Measurements from ENCODE around the gene AARS1. TPM values are rescaled to one million over a fixed set of nuclear protein-coding genes. Genes with fewer than 3 reads are reported as not detected.
"Not testable (repeated sequence)": the region's sequence is repeated elsewhere in the genome, so short reads cannot be mapped to it uniquely, and the experiment has no call there.

The AARS1 gene
- 10 to 100 TPM; 45.3 to 97.8 TPM for total RNA-seq

GRCh38 chr16:70289229-70290094, at the start of gene AARS1:
Gene AARS1 (minus strand): TSS chr16:70289506. CDS start chr16:70282763, 6,743 bp downstream.
- H3K27ac ChIP-seq, result peak within 1 kb of the TSS; percentile 92
- no peak for TF ChIP-seq CTCF (IDR thresholded peaks at IDR 0.05)
- H3K9ac ChIP-seq (ENCODE audit: low read depth in 2 of 2, low read length in 2 of 2), result peak within 1 kb of the TSS; percentile 84 to 96
- peaks cover 2% of the 10 kb centered on the region for H3K4me1 ChIP-seq
- DNase-seq, result peak; percentile 98
- intact Hi-C loops (cut with DNase I), result loop anchor here (5.0 kb wide), 1 partner anchor 58 kb away; the partner anchor contains the start of gene DDX19A
- H3K27me3 ChIP-seq, result no peaks in the 10 kb centered on the region
- peak within 1 kb of the TSS; percentile 81 for H3K4me3 ChIP-seq
- H3K9me3 ChIP-seq, result no peaks in the 10 kb centered on the region
- H3K36me3 ChIP-seq, result no peaks in the 10 kb centered on the region

GRCh38 chr16:70337814-70338213, 48.5 kb upstream of the AARS1 start:
- TF ChIP-seq CTCF (IDR thresholded peaks at IDR 0.05), result no peak
- H3K4me1 ChIP-seq, result no peaks in the 10 kb centered on the region
- H3K36me3 ChIP-seq, result peaks cover 10% of the 10 kb centered on the region
- H3K9ac ChIP-seq (ENCODE audit: low read depth in 2 of 2, low read length in 2 of 2), result no peak overlapping the region
- no peak for DNase-seq
- H3K27ac ChIP-seq, result no peak overlapping the region
- H3K27me3 ChIP-seq, result no peaks in the 10 kb centered on the region
- no peaks in the 10 kb centered on the region for H3K9me3 ChIP-seq
- intact Hi-C loops (cut with DNase I), result no loop called here
- H3K4me3 ChIP-seq, result no peak overlapping the region

GRCh38 chr16:70332728-70333127, 43.4 kb upstream of the AARS1 start:
- H3K9ac ChIP-seq (ENCODE audit: low read depth in 2 of 2, low read length in 2 of 2); H3K27me3 ChIP-seq; H3K4me1 ChIP-seq; H3K4me3 ChIP-seq; H3K27ac ChIP-seq; intact Hi-C loops (cut with DNase I); H3K36me3 ChIP-seq; DNase-seq; H3K9me3 ChIP-seq: not testable (repeated sequence)

- Histone ChIP-seq H3K27me3 (no peaks in the 10 kb centered on the region), H3K4me3 (no peak overlapping the region), H3K9ac (ENCODE audit: low read depth in 2 of 2, low read length in 2 of 2) (no peak overlapping the region), H3K9me3 (no peaks in the 10 kb centered on the region), H3K36me3 (peaks cover 10% of the 10 kb centered on the region), H3K27ac (no peak overlapping the region), H3K4me1 (no peaks in the 10 kb centered on the region)
- intact Hi-C loops (cut with DNase I), result no loop called here
- no peak for DNase-seq
- peak; percentile 22 for TF ChIP-seq CTCF (IDR thresholded peaks at IDR 0.05)
These were observed 42.5 kb upstream of the AARS1 start for GRCh38 chr16:70331588-70332358.

GRCh38 chr16:70331091-70331490, 41.8 kb upstream of the AARS1 start:
- intact Hi-C loops (cut with DNase I), result no loop called here
- DNase-seq, result no peak
- Histone ChIP-seq H3K36me3 (peaks cover 14% of the 10 kb centered on the region), H3K27me3 (no peaks in the 10 kb centered on the region), H3K27ac (no peak overlapping the region), H3K4me3 (no peak overlapping the region), H3K9ac (ENCODE audit: low read depth in 2 of 2, low read length in 2 of 2) (no peak overlapping the region), H3K9me3 (no peaks in the 10 kb centered on the region), H3K4me1 (no peaks in the 10 kb centered on the region)
- TF ChIP-seq CTCF (IDR thresholded peaks at IDR 0.05), result no peak

Measured in colonic mucosa (tissue), 4 donors.